Thyroid gland (tissue), 4 donors: Measurements from ENCODE around the gene GALNTL6.

Experiments used
- CTCF ChIP-seq, 6 experiments: fragments of 200-600 bp in 3 of 6; fragments of 450-650 bp in 3 of 6; sonication (generic) in 3 of 6; IDR thresholded peaks; one replicate each; pipeline ENCODE4 v1.5.1; 2016 to 2019; ENCODE audit warnings: antibody characterized with exemption in 6 of 6, mild to moderate bottlenecking in 2 of 6, inconsistent platforms in 1 of 6, moderate library complexity in 1 of 6
- POLR2A ChIP-seq, 2 donors: fragments of 450-650 bp; IDR thresholded peaks; one replicate each; pipeline ENCODE4 v1.6.1; 2017; ENCODE audit warnings: antibody characterized with exemption in 2 of 2, mild to moderate bottlenecking in 2 of 2, moderate library complexity in 1 of 2

GRCh38 chr4:172652369-172652768, 839.2 kb downstream of the GALNTL6 start:
- TF ChIP-seq CTCF (IDR thresholded peaks at IDR 0.05): no peak
- no peak for TF ChIP-seq POLR2A (IDR thresholded peaks at IDR 0.05)
